Transverse colon (tissue), 3 donors: Measurements from ENCODE around the gene SBF2.

ENCODE experiments used
- POLR2A ChIP-seq: fragments of 450-650 bp; IDR thresholded peaks from one replicate; pipeline ENCODE4 v1.6.1; 2016; ENCODE audit warnings: antibody characterized with exemption, mild to moderate bottlenecking, moderate library complexity
- TF ChIP-seq, protein P1 (sequence below), 5 experiments: fragments of 200-600 bp in 3 of 5; fragments of 450-650 bp in 2 of 5; sonication (generic) in 3 of 5; IDR thresholded peaks; 1 replicate in 2 of 5; 2 replicates in 3 of 5; pipeline ENCODE4 v1.5.1; 2016 to 2017; ENCODE audit warnings: antibody characterized with exemption in 5 of 5, inconsistent platforms in 3 of 5, mild to moderate bottlenecking in 2 of 5, moderate library complexity in 1 of 5

DNA sequence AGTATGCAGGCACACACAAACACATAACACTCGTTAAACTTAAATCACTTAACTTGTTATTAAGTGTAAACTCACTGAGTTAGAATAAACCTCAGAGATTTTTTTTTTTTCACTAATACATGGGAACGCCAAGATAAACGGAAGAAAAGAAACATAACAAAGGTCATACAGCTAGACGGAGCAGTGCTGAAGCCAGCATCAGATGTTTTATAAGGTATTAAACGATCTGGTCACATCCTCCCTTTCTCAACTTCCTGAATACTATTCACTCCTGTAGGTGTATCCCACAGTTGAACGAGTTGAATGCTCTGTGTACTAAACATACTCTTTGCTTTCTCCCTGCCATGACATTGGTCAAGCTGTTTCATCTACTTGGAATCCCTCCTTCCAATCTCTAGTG lies 418.2 kb downstream of the SBF2 start:
- TF ChIP-seq, protein P1, sequence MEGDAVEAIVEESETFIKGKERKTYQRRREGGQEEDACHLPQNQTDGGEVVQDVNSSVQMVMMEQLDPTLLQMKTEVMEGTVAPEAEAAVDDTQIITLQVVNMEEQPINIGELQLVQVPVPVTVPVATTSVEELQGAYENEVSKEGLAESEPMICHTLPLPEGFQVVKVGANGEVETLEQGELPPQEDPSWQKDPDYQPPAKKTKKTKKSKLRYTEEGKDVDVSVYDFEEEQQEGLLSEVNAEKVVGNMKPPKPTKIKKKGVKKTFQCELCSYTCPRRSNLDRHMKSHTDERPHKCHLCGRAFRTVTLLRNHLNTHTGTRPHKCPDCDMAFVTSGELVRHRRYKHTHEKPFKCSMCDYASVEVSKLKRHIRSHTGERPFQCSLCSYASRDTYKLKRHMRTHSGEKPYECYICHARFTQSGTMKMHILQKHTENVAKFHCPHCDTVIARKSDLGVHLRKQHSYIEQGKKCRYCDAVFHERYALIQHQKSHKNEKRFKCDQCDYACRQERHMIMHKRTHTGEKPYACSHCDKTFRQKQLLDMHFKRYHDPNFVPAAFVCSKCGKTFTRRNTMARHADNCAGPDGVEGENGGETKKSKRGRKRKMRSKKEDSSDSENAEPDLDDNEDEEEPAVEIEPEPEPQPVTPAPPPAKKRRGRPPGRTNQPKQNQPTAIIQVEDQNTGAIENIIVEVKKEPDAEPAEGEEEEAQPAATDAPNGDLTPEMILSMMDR (IDR thresholded peaks at IDR 0.05), result no peak
- no peak for TF ChIP-seq POLR2A
